Keratinocyte (primary cell): ENCODE data around the gene MUC6. TPM values are rescaled to one million over a fixed set of nuclear protein-coding genes. Genes with fewer than 3 reads are reported as not detected.

ENCODE experiments used
- DNase-seq: peaks from one replicate; pipeline ENCODE4 v3.0.0-alpha.2; 2011; ENCODE audit warnings: low read depth, missing footprints, low spot score
- FAIRE-seq: peaks from 2 replicates; lab custom pipeline; 2011; peaks lifted over from hg19 to GRCh38; lab: Jason Lieb, UNC
- H2AFZ ChIP-seq: 2 replicates; pipeline ENCODE4 v1.6.0; 2012; ENCODE audit warnings: low read length, control low read depth, inconsistent platforms; ENCODE audit not compliant: control insufficient read depth
- H3K27ac ChIP-seq: 2 replicates; pipeline ENCODE4 v1.5.1; 2011; ENCODE audit warnings: low read length; ENCODE audit not compliant: control insufficient read depth, insufficient read depth
- H3K27me3 ChIP-seq: 3 replicates; pipeline ENCODE4 v1.6.0; 2011; ENCODE audit warnings: low read length; ENCODE audit not compliant: control insufficient read depth, insufficient read depth; ENCODE audit errors: extremely low read depth
- H3K36me3 ChIP-seq, 2 experiments: 2 replicates in 1 of 2; 3 replicates in 1 of 2; pipeline ENCODE4 v1.5.1; 2011; ENCODE audit warnings: low read length in 2 of 2, mild to moderate bottlenecking in 1 of 2; ENCODE audit not compliant: control insufficient read depth in 2 of 2, insufficient read depth in 2 of 2; ENCODE audit errors: extremely low read depth in 1 of 2
- H3K4me1 ChIP-seq: 3 replicates; pipeline ENCODE4 v1.5.1; 2011; ENCODE audit warnings: low read length; ENCODE audit not compliant: control insufficient read depth, insufficient read depth; ENCODE audit errors: extremely low read depth
- H3K4me2 ChIP-seq: 3 replicates; pipeline ENCODE4 v1.6.0; 2011; ENCODE audit warnings: low read depth, low read length; ENCODE audit not compliant: control insufficient read depth, insufficient read depth; ENCODE audit errors: extremely low read depth
- H3K4me3 ChIP-seq, 3 experiments: fragments of 200-600 bp in 1 of 3; sonication (generic) in 1 of 3; 2 replicates in 2 of 3; 3 replicates in 1 of 3; pipeline ENCODE4 v1.5.1; 2011 to 2016; ENCODE audit warnings: low read length in 3 of 3, mild to moderate bottlenecking in 3 of 3, control low read depth in 2 of 3, inconsistent platforms in 1 of 3, low read depth in 1 of 3, mixed read lengths in 1 of 3, mixed run types in 1 of 3, moderate library complexity in 1 of 3; ENCODE audit not compliant: control insufficient read depth in 2 of 3, insufficient read depth in 2 of 3; ENCODE audit errors: extremely low read depth in 1 of 3
- H3K79me2 ChIP-seq: 2 replicates; pipeline ENCODE4 v1.6.0; 2012; ENCODE audit warnings: low read length; ENCODE audit not compliant: control insufficient read depth, insufficient read depth
- H3K9ac ChIP-seq: 3 replicates; pipeline ENCODE4 v1.6.0; 2011; ENCODE audit warnings: low read length; ENCODE audit not compliant: control insufficient read depth, insufficient read depth; ENCODE audit errors: extremely low read depth
- H3K9me1 ChIP-seq: 3 replicates; pipeline ENCODE4 v1.6.0; 2011; ENCODE audit warnings: low read length; ENCODE audit not compliant: control insufficient read depth, insufficient read depth; ENCODE audit errors: extremely low read depth
- H3K9me3 ChIP-seq: 2 replicates; pipeline ENCODE4 v1.5.1; 2012; ENCODE audit warnings: low read depth, low read length; ENCODE audit not compliant: control insufficient read depth
- H4K20me1 ChIP-seq: 3 replicates; pipeline ENCODE4 v1.6.0; 2011; ENCODE audit warnings: low read length; ENCODE audit not compliant: control insufficient read depth, insufficient read depth; ENCODE audit errors: extremely low read depth
- CTCF ChIP-seq, 3 experiments: IDR thresholded peaks in 1 of 3; conservative IDR thresholded peaks in 1 of 3; optimal IDR thresholded peaks in 1 of 3; 2 replicates in 2 of 3; 3 replicates in 1 of 3; pipeline versions ENCODE3 to v1.5.1; 2011; ENCODE audit warnings: low read length in 3 of 3, mild to moderate bottlenecking in 3 of 3, moderate library complexity in 2 of 3, control low read depth in 1 of 3, inconsistent platforms in 1 of 3; ENCODE audit not compliant: insufficient read depth in 2 of 3; ENCODE audit errors: extremely low read depth in 1 of 3
- EZH2 ChIP-seq: IDR thresholded peaks from one replicate; pipeline ENCODE4 v1.6.1; 2012; ENCODE audit warnings: inconsistent platforms, mild to moderate bottlenecking, low read length, moderate library complexity
- dilution Hi-C: fragments of 300-500 bp; cut with MboI; formaldehyde crosslinking; loops from one replicate; pipeline ENCODE4 v1.7.0; 2020; ENCODE audit warnings: low sequenced_read_pairs; ENCODE audit not compliant: extremely low pct_ligation_motif_present
- polyA plus RNA-seq, 5 experiments: library from polyadenylated mRNA; depleted of rRNA in 3 of 5; stranded (reverse) in 3 of 5; stranded (forward) in 1 of 5; unstranded in 1 of 5; fragments of >200 nt; gene quantifications; 1 replicate in 1 of 5; 2 replicates in 3 of 5; 3 replicates in 1 of 5; pipeline versions ENCODE4 v1.2.1 to v1.2.3, GENCODE V29; 2011 to 2012; ENCODE audit warnings: missing spikeins in 2 of 5, low read depth in 1 of 5, low replicate concordance in 1 of 5

MUC6 gene
- polyA plus RNA-seq, 1 donor (not counting 4 experiments of a cell fraction or from before 2014, with no cell fraction given), result not detected

GRCh38 chr11:1050581-1051355, 14.2 kb upstream of the MUC6 start:
- H3K4me3 ChIP-seq, result no peak overlapping the region
- no peaks in the 10 kb centered on the region for H3K79me2 ChIP-seq
- DNase-seq, result peak; percentile 66
- H2AFZ ChIP-seq, result no peak overlapping the region
- peaks cover 3% of the 10 kb centered on the region for H4K20me1 ChIP-seq
- no peaks in the 10 kb centered on the region for H3K36me3 ChIP-seq
- FAIRE-seq, result peak; percentile 57
- H3K4me2 ChIP-seq, result peak overlapping the region; percentile 6
- H3K9me1 ChIP-seq, result no peaks in the 10 kb centered on the region
- no peaks in the 10 kb centered on the region for H3K9me3 ChIP-seq
- dilution Hi-C loops, result no loop called here
- peak; percentile 94 to 100 (median 99) for TF ChIP-seq CTCF (optimal IDR thresholded peaks at IDR 0.05 in 1 of 3, IDR thresholded peaks at IDR 0.05 in 1 of 3, conservative IDR thresholded peaks at IDR 0.05 in 1 of 3; ENCODE audit: extremely low read depth in 1 of 3, insufficient read depth in 2 of 3, low read length in 3 of 3)
- TF ChIP-seq EZH2, result no peak
- H3K9ac ChIP-seq, result no peak overlapping the region
- peaks cover 24% of the 10 kb centered on the region for H3K27me3 ChIP-seq
- H3K4me1 ChIP-seq, result peaks cover 6% of the 10 kb centered on the region
- H3K27ac ChIP-seq, result no peak overlapping the region

- Histone ChIP-seq H3K4me3 (no peak overlapping the region), H3K9me3 (no peaks in the 10 kb centered on the region), H3K36me3 (no peaks in the 10 kb centered on the region), H3K4me2 (no peak overlapping the region), H3K9me1 (no peaks in the 10 kb centered on the region), H3K4me1 (peaks cover 6% of the 10 kb centered on the region), H3K27ac (no peak overlapping the region), H4K20me1 (peaks cover 3% of the 10 kb centered on the region), H3K9ac (no peak overlapping the region), H2AFZ (no peak overlapping the region), H3K27me3 (peaks cover 23% of the 10 kb centered on the region), H3K79me2 (no peaks in the 10 kb centered on the region)
- DNase-seq (no peak), FAIRE-seq (no peak)
- no peak for TF ChIP-seq CTCF (optimal IDR thresholded peaks at IDR 0.05 in 1 of 3, IDR thresholded peaks at IDR 0.05 in 1 of 3, conservative IDR thresholded peaks at IDR 0.05 in 1 of 3; ENCODE audit: extremely low read depth in 1 of 3, insufficient read depth in 2 of 3, low read length in 3 of 3)
- TF ChIP-seq EZH2, result no peak
- dilution Hi-C loops, result no loop called here
Observed at GRCh38 chr11:1049911-1050580, 13.5 kb upstream of the MUC6 start.
